Activated T-helper 17 cell treated with anti-CD3 and anti-CD28 coated beads, Interleukin-2, amount 50 U/mL, for 72 hours (primary cell): ENCODE results near the gene DHRS12. TPM values are rescaled to one million over a fixed set of nuclear protein-coding genes. Genes with fewer than 3 reads are reported as not detected.
A peak's percentile ranks its signal among the peaks of the same experiment; 100 is the strongest.

Source experiments
- ATAC-seq: fragments of 150-1000 bp; cut with Tn5 transposase; replicated peaks from 2 replicates; pipeline ENCODE4 v1.10.0; 2021; ENCODE audit warnings: mild to moderate bottlenecking, moderate library complexity
- H3K27ac Mint-ChIP-seq: one replicate; pipeline ENCODE4 v1.8.0; 2022; ENCODE audit warnings: mixed read lengths
- H3K27me3 Mint-ChIP-seq: one replicate; pipeline ENCODE4 v1.8.0; 2022; ENCODE audit warnings: mixed read lengths
- H3K36me3 Mint-ChIP-seq: one replicate; pipeline ENCODE4 v1.8.0; 2022; ENCODE audit warnings: low read depth, mild to moderate bottlenecking, mixed read lengths
- H3K4me1 Mint-ChIP-seq: one replicate; pipeline ENCODE4 v1.8.0; 2022; ENCODE audit warnings: mixed read lengths
- H3K4me3 Mint-ChIP-seq: one replicate; pipeline ENCODE4 v1.8.0; 2022; ENCODE audit warnings: mild to moderate bottlenecking, mixed read lengths
- H3K9me3 Mint-ChIP-seq: one replicate; pipeline ENCODE4 v1.8.0; 2022; ENCODE audit warnings: mixed read lengths
- total RNA-seq, 2 donors: library from RNA; stranded (reverse); gene quantifications; one replicate each; pipeline ENCODE4 v1.2.3, GENCODE V29; 2022

Gene DHRS12
- total RNA-seq, 2 donors from 2014 or later: 5.0 to 9.6 TPM

- Mint-ChIP-seq H3K9me3 (no peaks in the 10 kb centered on the region), H3K4me3 (peak overlapping the region; percentile 76), H3K27me3 (no peaks in the 10 kb centered on the region), H3K36me3 (no peaks in the 10 kb centered on the region), H3K4me1 (peaks cover 71% of the 10 kb centered on the region), H3K27ac (peak overlapping the region; percentile 84)
- ATAC-seq: no peak
Observed at GRCh38 chr13:51821606-51822005, 17.6 kb upstream of the DHRS12 start.

- no peaks in the 10 kb centered on the region for H3K36me3 Mint-ChIP-seq
- H3K27ac Mint-ChIP-seq: peak overlapping the region; percentile 84
- peak overlapping the region; percentile 76 for H3K4me3 Mint-ChIP-seq
- H3K4me1 Mint-ChIP-seq: peaks cover 69% of the 10 kb centered on the region
- H3K27me3 Mint-ChIP-seq: no peaks in the 10 kb centered on the region
- no peaks in the 10 kb centered on the region for H3K9me3 Mint-ChIP-seq
- ATAC-seq: no peak
Observed at GRCh38 chr13:51820016-51820597, 16.1 kb upstream of the DHRS12 start.

- no peaks in the 10 kb centered on the region for H3K9me3 Mint-ChIP-seq
- no peaks in the 10 kb centered on the region for H3K27me3 Mint-ChIP-seq
- H3K4me3 Mint-ChIP-seq: peak overlapping the region; percentile 76
- peaks cover 69% of the 10 kb centered on the region for H3K4me1 Mint-ChIP-seq
- ATAC-seq: no peak
- H3K36me3 Mint-ChIP-seq: no peaks in the 10 kb centered on the region
- H3K27ac Mint-ChIP-seq: peak overlapping the region; percentile 84
Observed at GRCh38 chr13:51819544-51819943, 15.6 kb upstream of the DHRS12 start.

- no peaks in the 10 kb centered on the region for H3K9me3 Mint-ChIP-seq
- H3K27me3 Mint-ChIP-seq: no peaks in the 10 kb centered on the region
- peak; percentile 72 for ATAC-seq
- peaks cover 65% of the 10 kb centered on the region for H3K4me1 Mint-ChIP-seq
- H3K36me3 Mint-ChIP-seq: no peaks in the 10 kb centered on the region
- peak overlapping the region; percentile 76 for H3K4me3 Mint-ChIP-seq
- peak overlapping the region; percentile 84 for H3K27ac Mint-ChIP-seq
Observed at GRCh38 chr13:51818781-51819511, 15.0 kb upstream of the DHRS12 start.

GRCh38 chr13:51818276-51818675 lies 14.3 kb upstream of the DHRS12 start:
- Mint-ChIP-seq H3K27ac (peak overlapping the region; percentile 84), H3K9me3 (no peaks in the 10 kb centered on the region), H3K4me3 (peak overlapping the region; percentile 76), H3K36me3 (no peaks in the 10 kb centered on the region), H3K27me3 (no peaks in the 10 kb centered on the region), H3K4me1 (peaks cover 63% of the 10 kb centered on the region)
- no peak for ATAC-seq

- ATAC-seq: no peak
- no peaks in the 10 kb centered on the region for H3K9me3 Mint-ChIP-seq
- H3K36me3 Mint-ChIP-seq: no peaks in the 10 kb centered on the region
- H3K4me3 Mint-ChIP-seq: peak overlapping the region; percentile 76
- H3K27me3 Mint-ChIP-seq: no peaks in the 10 kb centered on the region
- peaks cover 62% of the 10 kb centered on the region for H3K4me1 Mint-ChIP-seq
- H3K27ac Mint-ChIP-seq: peak overlapping the region; percentile 84
Observed at GRCh38 chr13:51817717-51818116, 13.8 kb upstream of the DHRS12 start.

- Mint-ChIP-seq H3K4me1 (peaks cover 53% of the 10 kb centered on the region), H3K4me3 (no peak overlapping the region), H3K36me3 (no peaks in the 10 kb centered on the region), H3K9me3 (no peaks in the 10 kb centered on the region), H3K27ac (no peak overlapping the region), H3K27me3 (no peaks in the 10 kb centered on the region)
- ATAC-seq: no peak
Observed at GRCh38 chr13:51816604-51817249, 12.8 kb upstream of the DHRS12 start.

GRCh38 chr13:51815848-51816247 lies 11.9 kb upstream of the DHRS12 start:
- Mint-ChIP-seq H3K4me1 (peaks cover 44% of the 10 kb centered on the region), H3K36me3 (no peaks in the 10 kb centered on the region), H3K27ac (no peak overlapping the region), H3K9me3 (no peaks in the 10 kb centered on the region), H3K27me3 (no peaks in the 10 kb centered on the region), H3K4me3 (peak overlapping the region; percentile 77)
- ATAC-seq: no peak

- Mint-ChIP-seq H3K27ac (peak overlapping the region; percentile 83), H3K4me3 (peak overlapping the region; percentile 77), H3K4me1 (peaks cover 36% of the 10 kb centered on the region), H3K27me3 (no peaks in the 10 kb centered on the region), H3K36me3 (no peaks in the 10 kb centered on the region), H3K9me3 (no peaks in the 10 kb centered on the region)
- ATAC-seq: peak; percentile 46
Observed at GRCh38 chr13:51814825-51815650, 11.1 kb upstream of the DHRS12 start.

GRCh38 chr13:51814071-51814470 lies 10.1 kb upstream of the DHRS12 start:
- peaks cover 26% of the 10 kb centered on the region for H3K4me1 Mint-ChIP-seq
- peaks cover 9% of the 10 kb centered on the region for H3K36me3 Mint-ChIP-seq
- peak overlapping the region; percentile 77 for H3K4me3 Mint-ChIP-seq
- ATAC-seq: no peak
- H3K9me3 Mint-ChIP-seq: no peaks in the 10 kb centered on the region
- H3K27ac Mint-ChIP-seq: peak overlapping the region; percentile 20
- H3K27me3 Mint-ChIP-seq: no peaks in the 10 kb centered on the region

GRCh38 chr13:51811920-51812451 lies 8.0 kb upstream of the DHRS12 start:
- H3K36me3 Mint-ChIP-seq: peaks cover 10% of the 10 kb centered on the region
- H3K27me3 Mint-ChIP-seq: no peaks in the 10 kb centered on the region
- H3K4me3 Mint-ChIP-seq: peak overlapping the region; percentile 13
- H3K4me1 Mint-ChIP-seq: peaks cover 17% of the 10 kb centered on the region
- ATAC-seq: peak; percentile 44
- peak overlapping the region; percentile 67 for H3K27ac Mint-ChIP-seq
- no peaks in the 10 kb centered on the region for H3K9me3 Mint-ChIP-seq

- H3K4me1 Mint-ChIP-seq: peaks cover 16% of the 10 kb centered on the region
Observed at GRCh38 chr13:51811046-51811445, 7.1 kb upstream of the DHRS12 start.

GRCh38 chr13:51808811-51809210 lies 4.8 kb upstream of the DHRS12 start:
- Mint-ChIP-seq H3K27ac (no peak overlapping the region), H3K4me1 (peaks cover 22% of the 10 kb centered on the region), H3K9me3 (no peaks in the 10 kb centered on the region), H3K36me3 (peaks cover 19% of the 10 kb centered on the region), H3K4me3 (no peak overlapping the region), H3K27me3 (no peaks in the 10 kb centered on the region)
- no peak for ATAC-seq

More at GRCh38 chr13:51811046-51811445, 7.1 kb upstream of the DHRS12 start:
- Mint-ChIP-seq H3K27me3 (no peaks in the 10 kb centered on the region), H3K4me3 (no peak overlapping the region), H3K36me3 (peaks cover 10% of the 10 kb centered on the region), H3K27ac (peak overlapping the region; percentile 67), H3K9me3 (no peaks in the 10 kb centered on the region)
- no peak for ATAC-seq

GRCh38 chr13:51807041-51807440 lies 3.1 kb upstream of the DHRS12 start:
- no peak for ATAC-seq
- Mint-ChIP-seq H3K4me1 (peaks cover 25% of the 10 kb centered on the region), H3K36me3 (peaks cover 25% of the 10 kb centered on the region)

More at GRCh38 chr13:51807041-51807440, 3.1 kb upstream of the DHRS12 start:
- H3K27ac Mint-ChIP-seq: no peak overlapping the region
- H3K9me3 Mint-ChIP-seq: no peaks in the 10 kb centered on the region
- no peaks in the 10 kb centered on the region for H3K27me3 Mint-ChIP-seq
- no peak overlapping the region for H3K4me3 Mint-ChIP-seq
